Nephron (organoid): ENCODE data around the gene TINCR.
"Not testable (repeated sequence)": the region's sequence is repeated elsewhere in the genome, so short reads cannot be mapped to it uniquely, and the experiment has no call there.

Source experiments
- H3K27ac Mint-ChIP-seq, 3 experiments: 2 replicates each; pipeline ENCODE4 v1.8.0; 2020; ENCODE audit warnings: mixed read lengths in 3 of 3, mild to moderate bottlenecking in 2 of 3, moderate library complexity in 1 of 3
- H3K27me3 Mint-ChIP-seq: 2 replicates; pipeline ENCODE4 v1.8.0; 2021; ENCODE audit warnings: low read depth, mild to moderate bottlenecking, moderate library complexity, mixed read lengths
- H3K36me3 Mint-ChIP-seq: 2 replicates; pipeline ENCODE4 v1.8.0; 2020; ENCODE audit warnings: low read depth, mixed read lengths
- H3K4me1 Mint-ChIP-seq: 2 replicates; pipeline ENCODE4 v1.8.0; 2020; ENCODE audit warnings: mixed read lengths
- H3K4me3 Mint-ChIP-seq, 3 experiments: 2 replicates each; pipeline ENCODE4 v1.8.0; 2020; ENCODE audit warnings: mild to moderate bottlenecking in 3 of 3, mixed read lengths in 3 of 3, moderate library complexity in 2 of 3
- H3K9me3 Mint-ChIP-seq: 2 replicates; pipeline ENCODE4 v1.8.0; 2020; ENCODE audit warnings: mixed read lengths
- CTCF ChIP-seq, 3 experiments: fragments of 200-600 bp; sonication (generic); IDR thresholded peaks; one replicate each; pipeline ENCODE4 v1.5.0; 2021; ENCODE audit warnings: antibody characterized with exemption in 3 of 3; ENCODE audit not compliant: unreplicated experiment in 3 of 3

The TINCR gene

GRCh38 chr19:5540208-5540607 lies 27.5 kb downstream of the TINCR start:
- no peak for TF ChIP-seq CTCF (IDR thresholded peaks at IDR 0.05; ENCODE audit: unreplicated experiment in 3 of 3)
- no peak overlapping the region for H3K27ac Mint-ChIP-seq
- peaks cover under 1% of the 10 kb centered on the region for H3K9me3 Mint-ChIP-seq
- peaks cover 20% of the 10 kb centered on the region for H3K4me1 Mint-ChIP-seq
- peaks cover 8% of the 10 kb centered on the region for H3K27me3 Mint-ChIP-seq
- no peaks in the 10 kb centered on the region for H3K36me3 Mint-ChIP-seq
- no peak overlapping the region for H3K4me3 Mint-ChIP-seq

- peaks cover 20% of the 10 kb centered on the region for H3K4me1 Mint-ChIP-seq
- peaks cover 11% of the 10 kb centered on the region for H3K9me3 Mint-ChIP-seq
- TF ChIP-seq CTCF (IDR thresholded peaks at IDR 0.05; ENCODE audit: unreplicated experiment in 3 of 3) = no peak
- peaks cover 9% of the 10 kb centered on the region for H3K27me3 Mint-ChIP-seq
- H3K4me3 Mint-ChIP-seq = no peak overlapping the region
- H3K36me3 Mint-ChIP-seq = peaks cover 4% of the 10 kb centered on the region
- peak overlapping the region in 2 of 3 experiments; percentile 38 to 68 for H3K27ac Mint-ChIP-seq
Measured at GRCh38 chr19:5537870-5538269, 29.9 kb downstream of the TINCR start.

- not testable (repeated sequence) for H3K27me3 Mint-ChIP-seq, H3K27ac Mint-ChIP-seq, H3K36me3 Mint-ChIP-seq
- peaks cover 13% of the 10 kb centered on the region for H3K9me3 Mint-ChIP-seq
- peak overlapping the region in 1 of 3 experiments; percentile 12 for H3K4me3 Mint-ChIP-seq
- peaks cover 20% of the 10 kb centered on the region for H3K4me1 Mint-ChIP-seq
Measured at GRCh38 chr19:5536982-5537579, 30.7 kb downstream of the TINCR start.

- H3K4me3 Mint-ChIP-seq = peak overlapping the region in 2 of 3 experiments; percentile 46 to 51
- H3K9me3 Mint-ChIP-seq = peaks cover 13% of the 10 kb centered on the region
- H3K27ac Mint-ChIP-seq = peak overlapping the region in 1 of 3 experiments; percentile 56
- peaks cover 20% of the 10 kb centered on the region for H3K4me1 Mint-ChIP-seq
- H3K27me3 Mint-ChIP-seq = peaks cover 9% of the 10 kb centered on the region
- TF ChIP-seq CTCF (IDR thresholded peaks at IDR 0.05; ENCODE audit: unreplicated experiment in 3 of 3) = no peak
- H3K36me3 Mint-ChIP-seq = peaks cover 4% of the 10 kb centered on the region
Measured at GRCh38 chr19:5536337-5536894, 31.3 kb downstream of the TINCR start.

- TF ChIP-seq CTCF (IDR thresholded peaks at IDR 0.05; ENCODE audit: unreplicated experiment in 3 of 3) = peak; percentile 38 to 47 (median 40)
- H3K9me3 Mint-ChIP-seq = peaks cover 13% of the 10 kb centered on the region
- H3K36me3 Mint-ChIP-seq = peaks cover 4% of the 10 kb centered on the region
- peaks cover 10% of the 10 kb centered on the region for H3K27me3 Mint-ChIP-seq
- no peak overlapping the region for H3K27ac Mint-ChIP-seq
- H3K4me1 Mint-ChIP-seq = peaks cover 20% of the 10 kb centered on the region
- no peak overlapping the region for H3K4me3 Mint-ChIP-seq
Measured at GRCh38 chr19:5534787-5535586, 32.8 kb downstream of the TINCR start.

GRCh38 chr19:5533257-5533656 lies 34.5 kb downstream of the TINCR start:
- H3K9me3 Mint-ChIP-seq = peaks cover 13% of the 10 kb centered on the region
- no peak for TF ChIP-seq CTCF (IDR thresholded peaks at IDR 0.05; ENCODE audit: unreplicated experiment in 3 of 3)
- peaks cover 10% of the 10 kb centered on the region for H3K4me1 Mint-ChIP-seq
- H3K27me3 Mint-ChIP-seq = peaks cover 15% of the 10 kb centered on the region
- H3K4me3 Mint-ChIP-seq = no peak overlapping the region
- peaks cover 4% of the 10 kb centered on the region for H3K36me3 Mint-ChIP-seq
- no peak overlapping the region for H3K27ac Mint-ChIP-seq
